ENCODE data around the gene TUBGCP2.

GRCh38 chr10:133281628-133282372 is 26.9 kb downstream of the TUBGCP2 start:
- TF ChIP-seq REST (IDR thresholded peaks at IDR 0.05; ENCODE audit: low read depth) (no peak), CTCF (IDR thresholded peaks at IDR 0.05 in 2 of 3, conservative IDR thresholded peaks at IDR 0.05 in 1 of 3; ENCODE audit: borderline replicate concordance in 1 of 3, insufficient read depth in 1 of 3, low read depth in 2 of 3, low read length in 2 of 3) (no peak), EZH2 (IDR thresholded peaks at IDR 0.05) (no peak), POLR2A (IDR thresholded peaks at IDR 0.05; ENCODE audit: borderline replicate concordance, extremely low read depth, insufficient read depth, insufficient read length) (no peak), EZH2phosphoT487 (IDR thresholded peaks at IDR 0.05; ENCODE audit: borderline replicate concordance) (no peak)
